Vagina (tissue), 2 donors: ENCODE results near the gene ABHD16A.

ENCODE experiments used
- POLR2A ChIP-seq, 2 donors: fragments of 450-650 bp; IDR thresholded peaks; one replicate each; pipeline ENCODE4 v1.6.1; 2017; ENCODE audit warnings: antibody characterized with exemption in 2 of 2, mild to moderate bottlenecking in 2 of 2, moderate library complexity in 2 of 2
- TF ChIP-seq, protein P1 (sequence below), 3 experiments: fragments of 450-650 bp in 2 of 3; fragments of 200-600 bp in 1 of 3; sonication (generic) in 1 of 3; IDR thresholded peaks; one replicate each; pipeline ENCODE4 v1.5.1; 2017 to 2019; ENCODE audit warnings: antibody characterized with exemption in 3 of 3, mild to moderate bottlenecking in 2 of 3, moderate library complexity in 2 of 3

DNA sequence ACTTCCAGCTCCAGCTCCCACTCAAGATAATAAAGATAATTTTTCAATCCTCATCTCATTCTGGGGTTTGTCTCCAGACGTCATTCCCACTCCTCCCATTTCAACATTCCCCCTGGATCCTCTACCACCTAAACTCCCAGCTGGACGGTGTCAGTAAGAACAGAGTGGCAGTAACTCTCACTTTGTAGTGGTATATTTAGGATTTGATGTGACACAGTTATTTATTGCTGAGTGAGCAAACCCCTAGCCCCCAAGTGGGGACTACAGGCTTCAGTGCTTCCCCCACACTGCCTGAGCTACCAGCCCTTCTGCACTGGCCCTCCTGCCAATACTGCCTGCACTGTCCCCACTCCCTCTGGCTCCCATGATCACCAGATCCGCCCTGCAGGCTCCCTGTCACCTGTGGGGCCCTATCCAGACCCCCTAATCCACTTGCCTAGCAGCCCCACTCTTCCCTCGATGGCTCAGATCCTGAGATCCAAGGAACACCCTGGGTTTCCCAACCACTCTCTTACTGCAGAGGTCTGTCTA lies 44.9 kb downstream of the ABHD16A start:
- TF ChIP-seq POLR2A (IDR thresholded peaks at IDR 0.05), result no peak
- TF ChIP-seq, protein P1, sequence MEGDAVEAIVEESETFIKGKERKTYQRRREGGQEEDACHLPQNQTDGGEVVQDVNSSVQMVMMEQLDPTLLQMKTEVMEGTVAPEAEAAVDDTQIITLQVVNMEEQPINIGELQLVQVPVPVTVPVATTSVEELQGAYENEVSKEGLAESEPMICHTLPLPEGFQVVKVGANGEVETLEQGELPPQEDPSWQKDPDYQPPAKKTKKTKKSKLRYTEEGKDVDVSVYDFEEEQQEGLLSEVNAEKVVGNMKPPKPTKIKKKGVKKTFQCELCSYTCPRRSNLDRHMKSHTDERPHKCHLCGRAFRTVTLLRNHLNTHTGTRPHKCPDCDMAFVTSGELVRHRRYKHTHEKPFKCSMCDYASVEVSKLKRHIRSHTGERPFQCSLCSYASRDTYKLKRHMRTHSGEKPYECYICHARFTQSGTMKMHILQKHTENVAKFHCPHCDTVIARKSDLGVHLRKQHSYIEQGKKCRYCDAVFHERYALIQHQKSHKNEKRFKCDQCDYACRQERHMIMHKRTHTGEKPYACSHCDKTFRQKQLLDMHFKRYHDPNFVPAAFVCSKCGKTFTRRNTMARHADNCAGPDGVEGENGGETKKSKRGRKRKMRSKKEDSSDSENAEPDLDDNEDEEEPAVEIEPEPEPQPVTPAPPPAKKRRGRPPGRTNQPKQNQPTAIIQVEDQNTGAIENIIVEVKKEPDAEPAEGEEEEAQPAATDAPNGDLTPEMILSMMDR (IDR thresholded peaks at IDR 0.05), result no peak
